ENCODE data around the gene ELFN1. TPM values are rescaled to one million over a fixed set of nuclear protein-coding genes. Genes with fewer than 3 reads are reported as not detected.

Gene ELFN1
- polyA plus RNA-seq, 3 donors = 0.58 to 5.5 (median 0.67) TPM

- H3K27ac ChIP-seq (ENCODE audit: low read depth, low read length) = no peak overlapping the region
- 87 to 94% (median 90%) methylated on average over 11 of the region's 11 CpGs for WGBS, 3 donors
Observed at GRCh38 chr7:1700086-1700485, 30.0 kb downstream of the ELFN1 start.

DNA sequence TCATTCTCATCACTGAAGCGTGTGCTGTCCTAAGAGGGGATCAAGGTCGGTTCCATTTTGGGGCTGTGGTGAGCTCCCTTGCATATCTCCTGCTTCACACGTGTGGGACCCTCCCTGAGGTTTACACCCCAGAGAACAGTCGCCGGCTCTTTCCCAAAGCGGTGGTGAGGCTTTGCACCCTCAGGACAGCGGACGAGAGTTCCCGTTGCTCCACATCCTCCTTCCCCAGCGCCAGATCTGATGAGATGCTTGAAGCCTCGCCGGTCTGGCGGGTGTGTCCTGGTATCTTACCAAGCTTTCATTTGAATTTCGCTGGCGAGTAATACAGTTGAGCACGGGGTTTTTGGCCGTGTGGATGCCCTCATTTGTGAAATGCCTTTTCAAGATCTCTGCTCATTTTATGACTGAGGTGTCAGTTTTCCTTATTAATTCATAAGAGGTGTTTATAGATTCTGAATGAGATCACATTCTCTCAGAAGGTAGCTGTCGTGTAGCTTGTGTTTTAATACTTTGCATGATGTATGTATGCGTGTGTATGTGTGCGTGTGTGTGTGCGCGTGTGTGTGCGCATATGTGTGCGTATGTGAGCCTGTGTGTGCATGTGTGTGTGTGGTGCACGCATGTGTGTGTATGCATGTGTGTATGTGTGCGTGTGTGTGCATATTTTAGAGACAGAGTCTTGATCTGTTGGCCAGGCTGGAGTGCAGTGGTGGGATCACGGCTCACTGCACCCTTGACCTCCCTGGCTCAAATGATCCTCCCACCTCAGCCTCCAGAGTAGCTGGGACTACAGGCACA is 30.7 kb downstream of the ELFN1 start:
- whole genome bisulfite sequencing, 3 donors = 85 to 94% (median 93%) methylated on average over 27 of the region's 27 CpGs
- H3K27ac ChIP-seq (ENCODE audit: low read depth, low read length) = no peak overlapping the region

- no peak overlapping the region for H3K27ac ChIP-seq (ENCODE audit: low read depth, low read length)
- WGBS, 3 donors = 91 to 98% (median 96%) methylated on average over 4 of the region's 4 CpGs
Observed at GRCh38 chr7:1702652-1703051, 32.6 kb downstream of the ELFN1 start.

GRCh38 chr7:1703441-1703840 is 33.4 kb downstream of the ELFN1 start:
- H3K27ac ChIP-seq (ENCODE audit: low read depth, low read length) = no peak overlapping the region
- 37 to 44% (median 44%) methylated on average over 8 of the region's 8 CpGs for WGBS, 3 donors

DNA sequence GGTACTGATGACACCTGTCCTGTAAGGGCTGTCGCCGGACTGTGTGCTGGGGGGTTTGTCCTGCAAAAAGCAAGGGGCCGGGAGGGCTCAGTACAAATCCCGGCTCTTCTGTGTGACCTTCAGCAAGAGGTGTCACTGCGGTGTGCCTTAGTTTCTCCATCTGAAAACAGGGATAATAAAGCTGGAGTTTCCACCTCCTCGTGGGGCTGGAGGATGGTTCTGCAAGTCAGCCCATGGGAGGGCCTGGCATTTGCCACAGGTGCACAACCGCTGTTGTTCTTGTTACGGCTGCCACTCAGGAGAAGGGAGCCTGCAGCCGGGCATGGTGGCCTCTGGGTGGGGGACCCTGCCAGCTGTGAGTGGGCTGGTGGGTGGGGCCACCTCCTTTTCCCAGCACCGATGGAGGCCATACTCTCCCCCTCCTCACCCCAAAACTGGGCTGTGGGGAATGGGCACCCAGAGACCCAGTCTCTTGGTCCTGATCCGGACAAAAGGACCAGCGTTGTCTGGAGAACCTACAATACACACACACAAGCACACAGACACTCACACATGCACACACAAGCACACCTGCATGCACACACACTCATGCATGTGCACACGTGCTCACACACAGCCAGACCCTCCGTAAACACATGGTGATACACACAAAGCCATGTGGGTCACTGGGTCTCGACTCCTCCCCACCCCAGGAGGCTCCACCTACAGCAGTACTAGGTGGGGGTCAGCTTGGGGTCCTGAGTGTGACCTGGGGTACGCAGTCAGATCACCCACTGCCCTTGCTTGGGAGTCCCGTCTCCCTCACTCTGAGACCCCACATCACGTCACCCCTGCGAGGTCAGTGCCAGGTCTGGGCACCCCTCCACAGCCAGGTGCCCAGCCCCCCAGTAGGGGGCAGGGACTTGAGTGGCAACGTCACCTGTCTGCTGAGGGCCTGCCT is 34.1 kb downstream of the ELFN1 start:
- H3K27ac ChIP-seq (ENCODE audit: low read depth, low read length) = no peak overlapping the region
- 82 to 90% (median 89%) methylated on average over 20 of the region's 20 CpGs for WGBS, 3 donors

DNA sequence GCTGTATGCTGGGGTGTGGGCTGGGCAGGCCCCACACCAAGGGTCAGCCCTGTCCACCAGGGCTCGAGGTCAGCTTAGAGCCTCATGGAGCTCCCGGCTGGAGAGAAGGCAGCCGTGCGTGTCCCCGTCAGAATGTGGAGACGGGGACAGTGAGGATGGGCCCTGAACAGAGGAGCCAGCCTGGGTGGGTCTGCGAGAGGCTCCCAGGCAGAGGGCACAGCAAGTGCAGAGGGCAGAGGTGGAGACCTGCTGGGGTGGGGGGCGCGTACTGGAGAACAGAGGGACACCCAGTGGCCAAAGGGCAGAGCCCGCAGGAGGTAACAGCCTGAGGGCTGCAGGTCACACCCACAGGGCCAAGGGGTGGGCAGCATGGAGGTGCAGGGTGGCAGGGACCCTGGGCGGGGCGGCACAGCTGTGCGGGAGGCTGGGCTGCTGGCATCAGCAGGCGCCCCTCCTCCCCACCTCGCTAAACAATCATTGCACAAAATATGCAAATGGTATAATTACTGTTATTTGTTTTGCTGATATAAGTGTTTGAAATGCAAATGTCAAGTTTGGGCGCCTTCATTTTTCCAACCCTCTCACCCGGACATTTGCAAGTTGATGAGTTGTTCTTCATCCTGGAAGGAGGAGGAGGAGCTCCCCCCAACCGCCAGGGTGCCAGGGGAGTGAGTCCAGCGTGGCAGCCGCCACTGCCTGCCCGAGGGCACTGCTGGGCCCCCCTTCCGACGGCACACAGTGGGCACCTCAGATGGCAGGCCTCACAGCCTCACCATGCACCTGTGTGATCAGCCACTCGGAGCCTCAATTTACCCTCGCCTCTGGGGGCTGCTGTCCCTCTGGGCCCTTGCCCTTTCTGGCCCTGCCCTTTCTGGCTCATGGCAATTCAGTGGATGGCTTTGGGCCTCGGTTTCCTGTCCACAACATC is 35.0 kb downstream of the ELFN1 start:
- no peak overlapping the region for H3K27ac ChIP-seq (ENCODE audit: low read depth, low read length)
- 81 to 92% (median 89%) methylated on average over 26 of the region's 26 CpGs for WGBS, 3 donors

- WGBS, 3 donors = 86 to 93% (median 90%) methylated on average over 13 of the region's 13 CpGs
Observed at GRCh38 chr7:1705856-1706255, 35.8 kb downstream of the ELFN1 start.

GRCh38 chr7:1706381-1706720 is 36.3 kb downstream of the ELFN1 start:
- H3K27ac ChIP-seq (ENCODE audit: low read depth, low read length) = no peak overlapping the region
- 66 to 79% (median 76%) methylated on average over 5 of the region's 5 CpGs for WGBS, 3 donors

More at GRCh38 chr7:1705856-1706255, 35.8 kb downstream of the ELFN1 start:
- no peak overlapping the region for H3K27ac ChIP-seq (ENCODE audit: low read depth, low read length)

GRCh38 chr7:1706721-1707613 is 36.9 kb downstream of the ELFN1 start:
- WGBS, 3 donors = 78 to 83% (median 79%) methylated on average over 33 of the region's 33 CpGs

GRCh38 chr7:1707756-1708595 is 37.9 kb downstream of the ELFN1 start:
- H3K27ac ChIP-seq (ENCODE audit: low read depth, low read length) = no peak overlapping the region
- 67 to 83% (median 75%) methylated on average over 17 of the region's 17 CpGs for WGBS, 3 donors

More at GRCh38 chr7:1706721-1707613, 36.9 kb downstream of the ELFN1 start:
- no peak overlapping the region for H3K27ac ChIP-seq (ENCODE audit: low read depth, low read length)

- no peak overlapping the region for H3K27ac ChIP-seq (ENCODE audit: low read depth, low read length)
- 94 to 95% (median 94%) methylated on average over 17 of the region's 17 CpGs for WGBS, 3 donors
Observed at GRCh38 chr7:1708596-1709251, 38.6 kb downstream of the ELFN1 start.

- H3K27ac ChIP-seq (ENCODE audit: low read depth, low read length) = no peak overlapping the region
- 96% methylated on average over 10 of the region's 10 CpGs for WGBS, 3 donors
Observed at GRCh38 chr7:1709281-1709680, 39.2 kb downstream of the ELFN1 start.

- WGBS, 3 donors = 82 to 89% (median 86%) methylated on average over 4 of the region's 4 CpGs
- H3K27ac ChIP-seq (ENCODE audit: low read depth, low read length) = no peak overlapping the region
Observed at GRCh38 chr7:1709900-1710299, 39.8 kb downstream of the ELFN1 start.

DNA sequence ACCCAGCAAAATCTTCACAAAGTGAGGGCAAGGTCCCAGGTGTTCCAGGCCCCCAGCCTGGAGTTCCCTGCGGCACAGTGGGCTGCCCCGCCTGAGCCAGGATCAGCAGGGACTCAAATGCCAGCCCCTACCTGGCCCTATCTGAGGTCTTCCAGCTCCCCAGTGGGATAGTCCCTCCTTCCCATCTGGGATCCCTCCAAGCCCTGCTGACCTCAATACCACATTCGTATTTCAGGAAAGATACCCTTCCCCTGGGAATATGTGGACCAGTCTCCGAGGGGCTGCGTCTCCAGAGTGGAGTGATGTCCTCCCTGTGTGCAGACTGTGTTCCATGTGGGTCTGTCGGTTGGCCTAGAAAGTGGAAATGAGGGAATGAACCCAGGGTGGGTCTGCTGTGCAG is 40.9 kb downstream of the ELFN1 start:
- 81 to 85% (median 84%) methylated on average over 6 of the region's 6 CpGs for WGBS, 3 donors
- H3K27ac ChIP-seq (ENCODE audit: low read depth, low read length) = no peak overlapping the region

DNA sequence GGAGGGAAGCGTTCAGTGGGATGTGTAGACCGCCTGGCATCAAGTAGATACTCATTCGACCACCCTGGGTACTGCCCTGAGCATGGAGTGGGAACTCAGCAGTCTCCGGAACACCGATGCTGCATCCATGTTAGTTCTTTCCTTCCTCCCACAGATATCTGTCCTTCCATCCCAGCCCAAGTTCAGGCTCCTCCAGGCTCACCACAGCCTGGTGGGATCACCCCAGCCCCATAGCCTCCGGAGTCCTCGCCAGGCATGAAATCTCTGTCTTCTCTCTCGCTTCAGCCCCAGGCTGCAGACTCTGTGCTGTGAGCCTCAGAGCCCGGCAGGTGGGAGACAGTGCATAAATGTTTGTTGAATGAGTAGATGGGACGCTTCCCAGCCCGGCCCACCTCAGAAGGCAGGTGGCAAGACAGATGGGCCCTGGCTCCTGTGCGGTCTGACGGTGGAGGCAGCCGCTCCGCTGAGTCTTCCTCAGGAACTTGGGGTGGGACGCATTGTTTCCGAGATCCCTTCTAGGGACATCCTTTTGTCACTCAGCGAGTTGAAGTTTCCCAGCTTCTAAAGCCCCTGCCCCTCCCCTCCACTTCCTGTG is 42.9 kb downstream of the ELFN1 start:
- no peak overlapping the region for H3K27ac ChIP-seq (ENCODE audit: low read depth, low read length)
- 72 to 88% (median 79%) methylated on average over 18 of the region's 18 CpGs for WGBS, 3 donors

All from adipose tissue (tissue), 3 donors.